Osteoblast (primary cell): ENCODE measurements around the gene SARDH. TPM values are rescaled to one million over a fixed set of nuclear protein-coding genes. Genes with fewer than 3 reads are reported as not detected.
"Not testable (repeated sequence)": the region's sequence is repeated elsewhere in the genome, so short reads cannot be mapped to it uniquely, and the experiment has no call there.

Source experiments
- DNase-seq: peaks from one replicate; pipeline ENCODE4 v3.0.0; 2011; ENCODE audit warnings: low spot score, mixed read lengths; ENCODE audit not compliant: insufficient read length; ENCODE audit errors: missing footprints
- H2AFZ ChIP-seq: 2 replicates; pipeline ENCODE4 v1.6.0; 2011; ENCODE audit warnings: mild to moderate bottlenecking, low read length
- H3K27ac ChIP-seq: 2 replicates; pipeline ENCODE4 v1.5.1; 2011; ENCODE audit warnings: mild to moderate bottlenecking, low read depth, low read length, moderate library complexity
- H3K27me3 ChIP-seq: 2 replicates; pipeline ENCODE4 v1.6.0; 2012; ENCODE audit warnings: mild to moderate bottlenecking, control low read depth, inconsistent platforms, low read length, moderate library complexity; ENCODE audit not compliant: insufficient read depth
- H3K36me3 ChIP-seq: 2 replicates; pipeline ENCODE4 v1.5.1; 2011; ENCODE audit warnings: mild to moderate bottlenecking, low read length, control low read depth, moderate library complexity; ENCODE audit not compliant: insufficient read depth
- H3K4me1 ChIP-seq: 2 replicates; pipeline ENCODE4 v1.5.1; 2011; ENCODE audit warnings: mild to moderate bottlenecking, low read length, control low read depth, moderate library complexity; ENCODE audit not compliant: insufficient read depth
- H3K4me2 ChIP-seq: 2 replicates; pipeline ENCODE4 v1.6.0; 2011; ENCODE audit warnings: mild to moderate bottlenecking, low read length; ENCODE audit not compliant: insufficient read depth
- H3K4me3 ChIP-seq: fragments of 200-600 bp; sonication (generic); 3 replicates; pipeline ENCODE4 v1.5.1; 2012; ENCODE audit warnings: mild to moderate bottlenecking, low read length, inconsistent platforms; ENCODE audit not compliant: insufficient read depth
- H3K79me2 ChIP-seq: 2 replicates; pipeline ENCODE4 v1.6.0; 2012; ENCODE audit warnings: mild to moderate bottlenecking, low read length, control low read depth, inconsistent platforms; ENCODE audit not compliant: insufficient read depth
- H3K9me3 ChIP-seq: 2 replicates; pipeline ENCODE4 v1.5.1; 2011; ENCODE audit warnings: low read depth, low read length, control low read depth
- H4K20me1 ChIP-seq: 2 replicates; pipeline ENCODE4 v1.6.0; 2012; ENCODE audit warnings: mild to moderate bottlenecking, low read length, control low read depth; ENCODE audit not compliant: insufficient read depth
- total RNA-seq: library from RNA; depleted of rRNA; stranded (reverse); fragments of >200 nt; gene quantifications from 2 replicates; pipeline ENCODE4 v1.2.3, GENCODE V29; 2012
- TF ChIP-seq, protein P1 (sequence below): IDR thresholded peaks from 2 replicates; pipeline ENCODE4 v1.5.1; 2011; ENCODE audit warnings: mild to moderate bottlenecking, low read depth, low read length, moderate library complexity; ENCODE audit errors: extremely low read depth

The SARDH gene
- total RNA-seq, 1 donor: 5.4 TPM

GRCh38 chr9:133754187-133754586, 16.0 kb upstream of the SARDH start:
- H4K20me1 ChIP-seq: no peaks in the 10 kb centered on the region
- no peak overlapping the region for H3K27ac ChIP-seq
- TF ChIP-seq, protein P1, sequence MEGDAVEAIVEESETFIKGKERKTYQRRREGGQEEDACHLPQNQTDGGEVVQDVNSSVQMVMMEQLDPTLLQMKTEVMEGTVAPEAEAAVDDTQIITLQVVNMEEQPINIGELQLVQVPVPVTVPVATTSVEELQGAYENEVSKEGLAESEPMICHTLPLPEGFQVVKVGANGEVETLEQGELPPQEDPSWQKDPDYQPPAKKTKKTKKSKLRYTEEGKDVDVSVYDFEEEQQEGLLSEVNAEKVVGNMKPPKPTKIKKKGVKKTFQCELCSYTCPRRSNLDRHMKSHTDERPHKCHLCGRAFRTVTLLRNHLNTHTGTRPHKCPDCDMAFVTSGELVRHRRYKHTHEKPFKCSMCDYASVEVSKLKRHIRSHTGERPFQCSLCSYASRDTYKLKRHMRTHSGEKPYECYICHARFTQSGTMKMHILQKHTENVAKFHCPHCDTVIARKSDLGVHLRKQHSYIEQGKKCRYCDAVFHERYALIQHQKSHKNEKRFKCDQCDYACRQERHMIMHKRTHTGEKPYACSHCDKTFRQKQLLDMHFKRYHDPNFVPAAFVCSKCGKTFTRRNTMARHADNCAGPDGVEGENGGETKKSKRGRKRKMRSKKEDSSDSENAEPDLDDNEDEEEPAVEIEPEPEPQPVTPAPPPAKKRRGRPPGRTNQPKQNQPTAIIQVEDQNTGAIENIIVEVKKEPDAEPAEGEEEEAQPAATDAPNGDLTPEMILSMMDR: no peak
- no peak overlapping the region for H3K4me3 ChIP-seq
- no peaks in the 10 kb centered on the region for H3K36me3 ChIP-seq
- H3K27me3 ChIP-seq: peaks cover 16% of the 10 kb centered on the region
- no peaks in the 10 kb centered on the region for H3K9me3 ChIP-seq
- H3K4me1 ChIP-seq: no peaks in the 10 kb centered on the region
- DNase-seq: no peak
- no peak overlapping the region for H2AFZ ChIP-seq
- no peaks in the 10 kb centered on the region for H3K79me2 ChIP-seq
- H3K4me2 ChIP-seq: no peak overlapping the region

- H2AFZ ChIP-seq: no peak overlapping the region
- DNase-seq: peak; percentile 73
- TF ChIP-seq, protein P1: no peak
- peaks cover 25% of the 10 kb centered on the region for H3K27me3 ChIP-seq
- H3K4me3 ChIP-seq: no peak overlapping the region
- no peak overlapping the region for H3K4me2 ChIP-seq
- H3K27ac ChIP-seq: no peak overlapping the region
- H3K79me2 ChIP-seq: no peaks in the 10 kb centered on the region
- no peaks in the 10 kb centered on the region for H3K4me1 ChIP-seq
- no peaks in the 10 kb centered on the region for H4K20me1 ChIP-seq
- H3K9me3 ChIP-seq: no peaks in the 10 kb centered on the region
- H3K36me3 ChIP-seq: no peaks in the 10 kb centered on the region
Measured at GRCh38 chr9:133752739-133753446, 14.7 kb upstream of the SARDH start.

DNA sequence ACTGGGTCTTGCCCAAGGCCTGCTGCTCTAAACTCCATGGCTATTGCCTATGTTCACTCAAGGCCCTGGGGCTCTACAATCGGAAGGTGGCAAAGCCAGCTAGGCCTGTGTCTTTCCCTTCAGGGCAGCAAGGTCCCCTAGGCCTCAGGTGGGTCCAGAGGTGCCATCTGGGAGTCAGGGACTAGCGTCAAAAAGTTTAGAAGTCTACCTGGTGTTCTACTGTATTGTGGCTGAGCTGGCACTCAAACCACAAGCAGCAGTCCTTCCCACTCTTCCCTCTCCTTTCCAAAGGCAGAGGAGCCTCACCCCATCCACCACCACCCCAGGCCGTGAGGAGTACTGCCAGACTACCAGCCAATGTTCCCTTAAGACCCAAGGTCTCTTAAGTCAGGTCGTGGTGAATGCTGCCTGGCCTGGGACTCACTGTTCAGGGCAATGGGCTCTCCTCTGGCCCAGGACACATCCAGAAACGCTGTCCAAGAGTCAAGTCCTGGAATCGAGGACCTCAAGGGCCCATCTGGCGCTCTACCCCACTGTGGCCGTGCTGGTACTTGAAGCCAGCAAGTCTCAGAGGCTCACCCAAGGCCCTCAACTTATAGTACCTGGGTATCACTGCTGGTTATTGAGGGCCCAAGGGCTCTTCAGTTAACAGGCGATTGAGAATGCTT, 13.0 kb upstream of the SARDH start:
- peaks cover 41% of the 10 kb centered on the region for H3K27me3 ChIP-seq
- H3K4me2 ChIP-seq: no peak overlapping the region
- TF ChIP-seq, protein P1: no peak

GRCh38 chr9:133747309-133747708, 9.2 kb upstream of the SARDH start:
- DNase-seq: no peak
- no peak overlapping the region for H3K4me2 ChIP-seq
- TF ChIP-seq, protein P1: no peak
- H2AFZ ChIP-seq: no peak overlapping the region
- no peak overlapping the region for H3K27ac ChIP-seq
- H3K79me2 ChIP-seq: no peaks in the 10 kb centered on the region
- H4K20me1 ChIP-seq: no peaks in the 10 kb centered on the region
- H3K4me1 ChIP-seq: no peaks in the 10 kb centered on the region
- no peaks in the 10 kb centered on the region for H3K9me3 ChIP-seq
- no peak overlapping the region for H3K4me3 ChIP-seq
- no peaks in the 10 kb centered on the region for H3K36me3 ChIP-seq
- peaks cover 44% of the 10 kb centered on the region for H3K27me3 ChIP-seq

More for the DNA sequence above, 13.0 kb upstream of the SARDH start:
- Histone ChIP-seq H3K4me1 (no peaks in the 10 kb centered on the region), H2AFZ (no peak overlapping the region), H3K79me2 (no peaks in the 10 kb centered on the region), H3K27ac (no peak overlapping the region), H3K4me3 (no peak overlapping the region), H3K36me3 (no peaks in the 10 kb centered on the region), H4K20me1 (no peaks in the 10 kb centered on the region), H3K9me3 (no peaks in the 10 kb centered on the region)
- peak; percentile 47 for DNase-seq

- not testable (repeated sequence) for H3K4me1 ChIP-seq, H3K4me2 ChIP-seq, H3K4me3 ChIP-seq, H2AFZ ChIP-seq, H3K9me3 ChIP-seq, H3K27ac ChIP-seq, H4K20me1 ChIP-seq, H3K36me3 ChIP-seq, DNase-seq, H3K79me2 ChIP-seq
- peaks cover 34% of the 10 kb centered on the region for H3K27me3 ChIP-seq
Measured at GRCh38 chr9:133744528-133744927, 6.4 kb upstream of the SARDH start.
